LNCaP clone FGC (cell line): ENCODE data around the gene BTNL3.
A peak's percentile ranks its signal among the peaks of the same experiment; 100 is the strongest.

Source experiments
- DNase-seq: peaks from one replicate; pipeline ENCODE4 v3.0.0-alpha.2; 2011; ENCODE audit warnings: low read depth
- H3K4me3 ChIP-seq: 2 replicates; pipeline ENCODE4 v1.5.1; 2011; ENCODE audit warnings: mild to moderate bottlenecking, low read depth, low read length, control low read depth
- TF ChIP-seq, protein P1 (sequence below): IDR thresholded peaks from 2 replicates; pipeline ENCODE4 v1.5.1; 2012; ENCODE audit warnings: mild to moderate bottlenecking; ENCODE audit not compliant: control insufficient read depth, insufficient read depth; ENCODE audit errors: extremely low read depth

Gene BTNL3

DNA sequence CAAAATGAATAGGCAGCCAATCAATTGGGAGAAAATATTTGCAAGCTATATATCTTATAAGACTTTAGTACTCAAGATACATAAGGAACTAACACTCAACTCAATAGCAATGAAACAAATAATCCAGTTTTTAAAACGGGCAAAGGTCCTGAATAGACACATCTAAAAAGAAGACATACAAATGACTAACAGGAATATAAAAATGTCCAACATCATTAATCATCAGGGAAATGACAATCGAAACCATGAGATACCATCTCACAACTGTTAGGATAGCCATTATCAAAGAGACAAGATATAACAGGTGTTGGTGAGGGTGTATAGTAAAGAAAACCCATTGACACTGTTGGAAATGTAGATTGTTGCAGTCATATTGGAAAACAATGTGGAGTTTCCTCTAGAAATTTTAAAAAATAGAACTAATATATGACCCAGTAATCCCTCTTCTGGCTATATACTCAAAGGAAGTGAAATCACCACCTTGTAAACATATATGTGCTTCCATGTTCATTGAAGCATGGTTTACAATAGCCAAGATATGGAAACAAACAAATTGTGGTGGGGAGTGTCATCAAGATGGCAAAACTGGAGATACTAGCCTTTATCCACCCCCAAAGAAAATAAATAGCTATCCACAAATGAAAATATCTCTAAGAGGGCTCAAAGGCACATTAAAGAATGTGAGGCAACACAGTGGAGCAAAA, 13.9 kb upstream of the BTNL3 start:
- no peak overlapping the region for H3K4me3 ChIP-seq
- no peak for DNase-seq

DNA sequence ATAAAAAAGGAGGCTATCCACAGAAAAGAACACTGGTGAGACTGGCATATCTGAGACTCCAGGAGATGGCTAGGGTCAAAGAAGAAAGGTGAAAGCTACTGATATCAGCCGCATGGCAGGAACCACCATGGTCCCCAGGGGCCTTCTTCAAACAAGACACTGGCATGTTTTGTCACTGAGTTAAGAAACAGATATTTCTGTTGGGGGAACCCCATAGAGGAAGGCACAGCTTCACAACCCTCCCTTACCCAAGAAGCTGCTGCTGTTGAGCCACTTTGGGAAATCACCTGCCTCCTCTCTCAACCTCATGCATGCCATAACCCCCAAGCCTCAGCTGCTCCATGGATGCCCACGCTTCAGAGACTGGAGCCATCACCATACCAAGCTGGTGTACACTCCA, 13.3 kb upstream of the BTNL3 start:
- TF ChIP-seq, protein P1, sequence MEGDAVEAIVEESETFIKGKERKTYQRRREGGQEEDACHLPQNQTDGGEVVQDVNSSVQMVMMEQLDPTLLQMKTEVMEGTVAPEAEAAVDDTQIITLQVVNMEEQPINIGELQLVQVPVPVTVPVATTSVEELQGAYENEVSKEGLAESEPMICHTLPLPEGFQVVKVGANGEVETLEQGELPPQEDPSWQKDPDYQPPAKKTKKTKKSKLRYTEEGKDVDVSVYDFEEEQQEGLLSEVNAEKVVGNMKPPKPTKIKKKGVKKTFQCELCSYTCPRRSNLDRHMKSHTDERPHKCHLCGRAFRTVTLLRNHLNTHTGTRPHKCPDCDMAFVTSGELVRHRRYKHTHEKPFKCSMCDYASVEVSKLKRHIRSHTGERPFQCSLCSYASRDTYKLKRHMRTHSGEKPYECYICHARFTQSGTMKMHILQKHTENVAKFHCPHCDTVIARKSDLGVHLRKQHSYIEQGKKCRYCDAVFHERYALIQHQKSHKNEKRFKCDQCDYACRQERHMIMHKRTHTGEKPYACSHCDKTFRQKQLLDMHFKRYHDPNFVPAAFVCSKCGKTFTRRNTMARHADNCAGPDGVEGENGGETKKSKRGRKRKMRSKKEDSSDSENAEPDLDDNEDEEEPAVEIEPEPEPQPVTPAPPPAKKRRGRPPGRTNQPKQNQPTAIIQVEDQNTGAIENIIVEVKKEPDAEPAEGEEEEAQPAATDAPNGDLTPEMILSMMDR: no peak
- no peak for DNase-seq
- H3K4me3 ChIP-seq: no peak overlapping the region

More for the DNA sequence above, 13.9 kb upstream of the BTNL3 start:
- TF ChIP-seq, protein P1: no peak

- no peak for DNase-seq
- TF ChIP-seq, protein P1: no peak
- no peak overlapping the region for H3K4me3 ChIP-seq
Observed at GRCh38 chr5:180976518-180976917, 12.1 kb upstream of the BTNL3 start.

- peak; percentile 8 for DNase-seq
- H3K4me3 ChIP-seq: no peak overlapping the region
- TF ChIP-seq, protein P1: no peak
Observed at GRCh38 chr5:180977852-180978251, 10.8 kb upstream of the BTNL3 start.

DNA sequence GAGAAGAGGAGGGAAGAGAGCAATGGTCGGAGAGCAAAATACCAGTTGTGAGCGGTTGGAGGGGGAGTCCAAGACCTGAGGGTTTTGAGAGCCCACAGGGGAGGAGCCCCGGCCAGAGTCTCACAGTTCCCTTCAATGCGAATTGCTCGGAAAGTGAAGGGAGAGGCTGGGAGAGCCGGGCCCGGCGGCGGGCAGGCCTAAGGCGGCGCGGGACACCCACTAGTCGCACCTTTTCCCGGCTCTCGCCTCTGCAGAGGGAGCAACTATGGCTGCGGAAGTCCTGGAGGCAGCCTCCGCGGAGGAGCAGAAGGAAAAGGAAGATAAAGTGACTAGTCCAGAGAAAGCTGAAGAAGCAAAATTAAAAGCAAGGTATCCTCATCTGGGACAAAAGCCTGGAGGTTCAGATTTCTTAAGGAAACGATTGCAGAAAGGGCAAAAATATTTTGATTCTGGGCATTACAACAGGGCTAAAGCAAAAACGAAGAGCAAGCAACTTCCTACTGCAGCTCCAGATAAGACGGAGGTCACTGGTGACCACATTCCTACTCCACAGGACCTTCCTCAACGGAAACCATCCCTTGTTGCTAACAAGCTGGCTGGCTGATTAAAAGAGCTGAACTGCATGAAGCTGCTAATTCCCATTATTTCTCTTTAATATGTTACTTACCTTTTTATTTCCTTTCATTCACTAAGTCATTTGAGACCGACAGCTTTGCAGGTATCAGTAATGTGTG, 6.5 kb upstream of the BTNL3 start:
- TF ChIP-seq, protein P1: no peak
- H3K4me3 ChIP-seq: no peak overlapping the region
- DNase-seq: no peak

GRCh38 chr5:180988016-180988415, 630 bp upstream of the BTNL3 start:
- TF ChIP-seq, protein P1: no peak
- H3K4me3 ChIP-seq: no peak overlapping the region
- DNase-seq: no peak
